Activated T-helper 9 cell treated with anti-CD3 and anti-CD28 coated beads, Interleukin-2, amount 50 U/mL, for 16 hours (primary cell): ENCODE measurements around the gene GSKIP.

ENCODE experiments used
- DNase-seq: peaks from one replicate; pipeline ENCODE4 v3.0.0-alpha.2; 2020; ENCODE audit warnings: low read depth

Gene GSKIP

GRCh38 chr14:96380735-96381134 lies 17.4 kb downstream of the GSKIP start:
- no peak for DNase-seq

GRCh38 chr14:96383445-96383844 lies 20.1 kb downstream of the GSKIP start:
- no peak for DNase-seq

- no peak for DNase-seq
Observed at GRCh38 chr14:96384053-96384452, 20.7 kb downstream of the GSKIP start.

GRCh38 chr14:96384740-96385139 lies 21.4 kb downstream of the GSKIP start:
- no peak for DNase-seq

GRCh38 chr14:96385385-96385784 lies 22.1 kb downstream of the GSKIP start:
- no peak for DNase-seq

- no peak for DNase-seq
Observed at GRCh38 chr14:96390965-96391292, 27.6 kb downstream of the GSKIP start.

- DNase-seq: peak; percentile 100
Observed at GRCh38 chr14:96391293-96392118, 28.2 kb downstream of the GSKIP start.

GRCh38 chr14:96393071-96393691 lies 29.9 kb downstream of the GSKIP start:
- DNase-seq: no peak

GRCh38 chr14:96394047-96394815 lies 30.9 kb downstream of the GSKIP start:
- no peak for DNase-seq

- no peak for DNase-seq
Observed at GRCh38 chr14:96398432-96398831, 35.1 kb downstream of the GSKIP start.

GRCh38 chr14:96398921-96399320 lies 35.6 kb downstream of the GSKIP start:
- DNase-seq: no peak

- DNase-seq: no peak
Observed at GRCh38 chr14:96399405-96399804, 36.1 kb downstream of the GSKIP start.

- no peak for DNase-seq
Observed at GRCh38 chr14:96400495-96400894, 37.2 kb downstream of the GSKIP start.

GRCh38 chr14:96403409-96403808 lies 40.1 kb downstream of the GSKIP start:
- DNase-seq: no peak

- no peak for DNase-seq
Observed at GRCh38 chr14:96405677-96406076, 42.4 kb downstream of the GSKIP start.

- DNase-seq: no peak
Observed at GRCh38 chr14:96407935-96408570, 44.7 kb downstream of the GSKIP start.

- no peak for DNase-seq
Observed at GRCh38 chr14:96408608-96409007, 45.3 kb downstream of the GSKIP start.

GRCh38 chr14:96409701-96410100 lies 46.4 kb downstream of the GSKIP start:
- no peak for DNase-seq

- no peak for DNase-seq
Observed at GRCh38 chr14:96410119-96410518, 46.8 kb downstream of the GSKIP start.

GRCh38 chr14:96413526-96413925 lies 50.2 kb downstream of the GSKIP start:
- DNase-seq: no peak

GRCh38 chr14:96415559-96415958 lies 52.2 kb downstream of the GSKIP start:
- no peak for DNase-seq

GRCh38 chr14:96416292-96416691 lies 53.0 kb downstream of the GSKIP start:
- DNase-seq: no peak

- no peak for DNase-seq
Observed at GRCh38 chr14:96417254-96417653, 53.9 kb downstream of the GSKIP start.
